GM06990 (cell line): ENCODE measurements around the gene PPFIBP2.

Source experiments
- DNase-seq: peaks from one replicate; pipeline ENCODE4 v3.0.0-alpha.2; 2011; ENCODE audit not compliant: insufficient read length; ENCODE audit errors: extremely low read depth
- H3K27me3 ChIP-seq: replicated peaks from 2 replicates; pipeline ENCODE4 v1.6.0; 2011; ENCODE audit warnings: low read length; ENCODE audit not compliant: control insufficient read depth, insufficient read depth
- H3K36me3 ChIP-seq: 2 replicates; pipeline ENCODE4 v1.5.1; 2011; ENCODE audit warnings: low read length; ENCODE audit not compliant: control insufficient read depth, insufficient read depth
- H3K4me3 ChIP-seq: replicated peaks from 2 replicates; pipeline ENCODE4 v1.5.1; 2011; ENCODE audit warnings: low read depth, mild to moderate bottlenecking, control low read depth, low read length
- TF ChIP-seq, protein P1 (sequence below): IDR thresholded peaks from 2 replicates; pipeline ENCODE4 v1.5.1; 2011; ENCODE audit warnings: low read length, control low read depth, mild to moderate bottlenecking, inconsistent platforms; ENCODE audit not compliant: insufficient read depth, poor library complexity, severe bottlenecking

The PPFIBP2 gene

DNA sequence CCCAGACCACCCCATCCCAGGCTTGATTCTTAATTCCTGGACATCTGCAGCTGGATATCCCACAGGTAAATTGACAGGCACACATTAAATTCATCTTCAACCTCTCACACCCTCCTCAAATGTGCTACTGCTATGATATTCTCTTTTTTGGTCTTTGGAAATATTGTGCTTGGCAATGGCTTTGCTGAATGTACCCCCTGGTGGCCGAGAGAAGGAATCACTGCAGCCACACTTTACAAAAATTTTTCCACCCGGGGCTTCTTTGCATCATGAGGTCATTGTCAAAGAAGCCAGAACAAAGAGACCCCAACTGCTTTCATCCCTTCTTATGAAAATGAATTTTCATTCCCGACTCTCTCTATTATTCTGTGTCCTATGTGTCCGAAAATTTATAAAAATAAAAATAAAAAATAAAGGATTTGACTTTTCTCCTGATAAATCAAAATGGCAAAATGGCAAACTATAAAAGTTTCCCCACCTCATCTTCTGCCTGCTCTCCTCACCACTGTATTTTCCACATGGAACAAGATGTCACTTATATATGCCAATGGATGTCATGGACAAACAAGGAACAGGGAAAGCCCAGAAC is 174.5 kb downstream of the PPFIBP2 start:
- DNase-seq, result no peak
- no peaks in the 10 kb centered on the region for H3K36me3 ChIP-seq
- no peaks in the 10 kb centered on the region; the same call in none of the 2 replicates for H3K27me3 ChIP-seq
- TF ChIP-seq, protein P1, sequence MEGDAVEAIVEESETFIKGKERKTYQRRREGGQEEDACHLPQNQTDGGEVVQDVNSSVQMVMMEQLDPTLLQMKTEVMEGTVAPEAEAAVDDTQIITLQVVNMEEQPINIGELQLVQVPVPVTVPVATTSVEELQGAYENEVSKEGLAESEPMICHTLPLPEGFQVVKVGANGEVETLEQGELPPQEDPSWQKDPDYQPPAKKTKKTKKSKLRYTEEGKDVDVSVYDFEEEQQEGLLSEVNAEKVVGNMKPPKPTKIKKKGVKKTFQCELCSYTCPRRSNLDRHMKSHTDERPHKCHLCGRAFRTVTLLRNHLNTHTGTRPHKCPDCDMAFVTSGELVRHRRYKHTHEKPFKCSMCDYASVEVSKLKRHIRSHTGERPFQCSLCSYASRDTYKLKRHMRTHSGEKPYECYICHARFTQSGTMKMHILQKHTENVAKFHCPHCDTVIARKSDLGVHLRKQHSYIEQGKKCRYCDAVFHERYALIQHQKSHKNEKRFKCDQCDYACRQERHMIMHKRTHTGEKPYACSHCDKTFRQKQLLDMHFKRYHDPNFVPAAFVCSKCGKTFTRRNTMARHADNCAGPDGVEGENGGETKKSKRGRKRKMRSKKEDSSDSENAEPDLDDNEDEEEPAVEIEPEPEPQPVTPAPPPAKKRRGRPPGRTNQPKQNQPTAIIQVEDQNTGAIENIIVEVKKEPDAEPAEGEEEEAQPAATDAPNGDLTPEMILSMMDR, result peak; percentile 85
- H3K4me3 ChIP-seq, result no peak overlapping the region

DNA sequence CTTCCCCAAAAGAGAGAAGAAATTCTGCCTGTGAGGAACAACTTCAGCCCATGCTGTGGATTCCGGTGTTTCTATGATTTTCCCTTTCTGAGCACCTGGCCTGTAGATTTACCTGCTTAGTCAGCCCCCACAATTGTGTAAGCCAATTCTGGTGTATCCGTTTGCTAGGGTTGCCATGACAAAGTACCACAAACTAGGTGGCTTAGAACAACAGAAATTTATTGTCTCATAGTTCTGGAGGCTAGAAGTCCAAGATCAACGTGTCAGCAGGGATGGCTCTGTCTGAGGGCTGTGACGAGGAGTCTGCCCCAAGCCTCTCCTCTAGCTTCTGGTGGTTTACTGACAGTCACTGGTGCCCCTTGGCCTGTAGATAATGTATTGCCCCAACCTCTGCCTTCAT is 175.4 kb downstream of the PPFIBP2 start:
- no peaks in the 10 kb centered on the region for H3K36me3 ChIP-seq
- no peak for DNase-seq
- peaks cover under 1% of the 10 kb centered on the region for H3K27me3 ChIP-seq
- no peak overlapping the region for H3K4me3 ChIP-seq
- TF ChIP-seq, protein P1, result no peak

DNA sequence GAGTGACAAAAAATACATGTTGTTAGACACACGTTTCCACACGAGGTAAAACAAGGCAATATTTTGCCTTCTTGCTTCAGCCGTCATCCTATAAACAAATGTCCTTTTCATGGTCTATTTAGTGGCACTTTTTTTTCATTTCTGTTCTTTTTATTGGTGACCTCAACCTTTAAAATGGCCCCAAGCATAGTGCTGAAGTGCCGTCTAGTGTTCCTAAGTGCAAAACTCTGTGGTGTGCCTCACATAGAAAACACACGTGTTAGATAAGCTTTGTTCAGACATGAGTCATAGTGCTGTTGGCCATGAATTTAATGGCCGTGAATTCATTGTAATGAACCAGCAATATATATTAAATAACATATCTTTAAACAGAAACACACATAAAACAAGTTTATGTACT is 176.8 kb downstream of the PPFIBP2 start:
- no peak for DNase-seq
- Histone ChIP-seq H3K4me3 (no peak overlapping the region), H3K27me3 (peaks cover 1% of the 10 kb centered on the region), H3K36me3 (no peaks in the 10 kb centered on the region)
- TF ChIP-seq, protein P1, result peak; percentile 31

DNA sequence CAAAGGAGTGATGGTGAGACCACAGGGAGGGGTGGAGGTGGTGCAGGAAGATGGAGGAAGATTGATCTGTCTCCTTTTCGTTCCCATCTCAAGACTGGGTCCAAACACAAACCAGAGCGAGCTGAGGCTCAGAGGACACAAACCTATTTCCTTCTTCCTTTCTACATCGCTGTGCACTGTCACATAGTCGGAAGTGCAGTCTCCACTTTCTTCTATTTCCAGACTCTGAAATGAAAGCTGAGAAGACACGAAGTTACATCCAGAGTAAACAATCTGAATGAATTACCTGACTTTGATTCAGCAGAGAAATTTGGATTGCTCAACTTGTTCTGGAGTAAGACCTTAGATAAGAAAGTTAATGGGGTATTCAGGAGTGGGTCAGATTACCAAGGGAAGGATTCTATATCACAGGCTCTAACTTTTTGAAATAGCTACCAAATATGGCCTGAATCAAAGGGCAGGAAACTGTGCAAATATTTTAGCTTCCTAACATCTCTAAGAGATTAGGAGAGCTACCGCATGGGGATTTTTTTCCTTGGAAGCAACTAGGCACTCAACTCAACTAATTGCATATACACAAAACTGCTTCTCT is 178.1 kb downstream of the PPFIBP2 start:
- TF ChIP-seq, protein P1, result no peak
- Histone ChIP-seq H3K4me3 (no peak overlapping the region), H3K36me3 (no peaks in the 10 kb centered on the region), H3K27me3 (peaks cover 1% of the 10 kb centered on the region)
- no peak for DNase-seq

DNA sequence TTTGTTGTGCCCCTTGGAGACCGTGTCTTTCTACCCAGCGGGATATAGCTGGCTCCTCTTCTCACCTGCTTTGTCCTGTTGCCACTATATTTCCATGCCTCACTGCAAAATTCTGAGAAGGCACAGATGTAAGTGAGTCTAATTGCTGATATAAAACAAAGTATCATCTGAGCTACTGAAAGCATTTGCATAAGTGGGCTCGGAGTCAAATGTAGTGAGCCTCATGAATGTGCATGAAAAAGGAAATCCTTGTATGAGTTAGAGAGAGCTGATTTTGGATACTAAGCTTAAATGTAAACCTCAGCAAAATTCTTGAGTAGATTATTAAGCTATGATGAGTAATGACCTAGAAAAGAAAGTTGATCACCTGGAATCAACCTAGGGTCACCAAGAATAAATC is 178.6 kb downstream of the PPFIBP2 start:
- H3K4me3 ChIP-seq, result no peak overlapping the region
- TF ChIP-seq, protein P1, result no peak
- no peak for DNase-seq
- H3K36me3 ChIP-seq, result no peaks in the 10 kb centered on the region
- H3K27me3 ChIP-seq, result peaks cover 1% of the 10 kb centered on the region
